GM12878 (cell line): Measurements from ENCODE around the gene MAP3K7CL. TPM values are rescaled to one million over a fixed set of nuclear protein-coding genes. Genes with fewer than 3 reads are reported as not detected.

Experiments
- ATAC-seq: fragments of 200-7000 bp; cut with Tn5 transposase; 3 replicates; pipeline ENCODE4 v1.9.1; 2020; ENCODE audit warnings: mild to moderate bottlenecking, moderate library complexity
- BruUV-seq: library from RNA; stranded (reverse); fragments of 400-500 nt; replicated peaks from 2 replicates; lab custom pipeline; 2021; lab: Mats Ljungman, UMichigan
- CTCF ChIA-PET: fragments of 300-600 bp; sonication (Branson Sonifier 250); formaldehyde crosslinking; extraction: SDS; loops from one replicate; lab custom pipeline; 2021; ENCODE audit warnings: inconsistent platforms; lab: Yijun Ruan, JAX
- POLR2A ChIA-PET: fragments of 350-600 bp; formaldehyde crosslinking; extraction: SDS; loops from one replicate; lab custom pipeline; 2021; ENCODE audit warnings: inconsistent platforms; lab: Charles Lee
- RAD21 ChIA-PET: fragments of 300-600 bp; sonication (Branson Sonifier 250); formaldehyde crosslinking; loops from one replicate; lab custom pipeline; 2023; ENCODE audit warnings: antibody characterized with exemption; ENCODE audit not compliant: unreplicated experiment; lab: Charles Lee
- SMC1A ChIA-PET: fragments of 300-600 bp; sonication (Branson Sonifier 250); formaldehyde crosslinking; loops from one replicate; lab custom pipeline; 2023; ENCODE audit not compliant: unreplicated experiment, uncharacterized antibody; lab: Charles Lee
- DNase-seq: peaks from one replicate; pipeline ENCODE4 v3.0.0-alpha.2; 2011; ENCODE audit warnings: low read depth, low spot score
- FAIRE-seq: peaks from 3 replicates; lab custom pipeline; 2011; peaks lifted over from hg19 to GRCh38; lab: Jason Lieb, UNC
- H2AFZ ChIP-seq: 2 replicates; pipeline ENCODE4 v1.6.0; 2011; ENCODE audit warnings: low read depth, low read length, control low read depth; ENCODE audit not compliant: control insufficient read depth
- H3K27ac ChIP-seq: 2 replicates; pipeline ENCODE4 v1.5.1; 2011; ENCODE audit warnings: control low read depth; ENCODE audit not compliant: control insufficient read depth, insufficient read depth
- H3K27me3 ChIP-seq, 2 experiments: replicated peaks in 1 of 2; 2 replicates each; pipeline versions ENCODE4 v1.6.0 to v1.6.1; 2011; ENCODE audit warnings: low read length in 1 of 2; ENCODE audit not compliant: control insufficient read depth in 2 of 2, insufficient read depth in 2 of 2
- H3K36me3 ChIP-seq, 2 experiments: 2 replicates each; pipeline ENCODE4 v1.5.1; 2011; ENCODE audit warnings: low read length in 1 of 2; ENCODE audit not compliant: control insufficient read depth in 2 of 2, insufficient read depth in 2 of 2
- H3K4me1 ChIP-seq: 2 replicates; pipeline ENCODE4 v1.6.1; 2011; ENCODE audit warnings: mild to moderate bottlenecking, low read length, moderate library complexity, mixed read lengths; ENCODE audit not compliant: control insufficient read depth, insufficient read depth
- H3K4me2 ChIP-seq: 2 replicates; pipeline ENCODE4 v1.6.0; 2011; ENCODE audit warnings: control low read depth; ENCODE audit not compliant: control insufficient read depth, insufficient read depth
- H3K4me3 ChIP-seq: fragments of 200-600 bp; sonication (generic); 2 replicates; pipeline ENCODE4 v1.5.1; 2016
- H3K79me2 ChIP-seq: 2 replicates; pipeline ENCODE4 v1.6.0; 2011; ENCODE audit warnings: low read length; ENCODE audit not compliant: control insufficient read depth, insufficient read depth
- H3K9ac ChIP-seq: 2 replicates; pipeline ENCODE4 v1.8.0; 2011; ENCODE audit warnings: low read length, control low read depth, mixed read lengths; ENCODE audit not compliant: control insufficient read depth, insufficient read depth
- H3K9me3 ChIP-seq: replicated peaks from 3 replicates; pipeline ENCODE4 v1.5.1; 2011; ENCODE audit warnings: mild to moderate bottlenecking, low read length; ENCODE audit not compliant: control insufficient read depth, insufficient read depth
- H4K20me1 ChIP-seq: 2 replicates; pipeline ENCODE4 v1.6.0; 2011; ENCODE audit not compliant: control insufficient read depth, insufficient read depth
- BRCA1 ChIP-seq: IDR thresholded peaks from 2 replicates; pipeline ENCODE4 v1.6.1; 2011; ENCODE audit warnings: low read depth, low read length, improper control_type of control experiment
- MYB ChIP-seq: fragments of 150-350 bp; IDR thresholded peaks from 2 replicates; pipeline ENCODE4 v1.6.1; 2014; ENCODE audit warnings: mild to moderate bottlenecking, low read depth, low read length, borderline replicate concordance
- NR2C1 ChIP-seq: fragments of 450-650 bp; IDR thresholded peaks from 2 replicates; pipeline ENCODE4 v1.6.1; 2017; ENCODE audit warnings: antibody characterized with exemption, mild to moderate bottlenecking, moderate library complexity
- SMAD5 ChIP-seq: IDR thresholded peaks from 2 replicates; pipeline ENCODE4 v1.6.1; 2016; ENCODE audit warnings: antibody characterized with exemption, low read depth
- TCF3 ChIP-seq: IDR thresholded peaks from 2 replicates; pipeline ENCODE4 v1.6.1; 2012; ENCODE audit warnings: low read depth, mild to moderate bottlenecking, low read length, borderline replicate concordance; ENCODE audit not compliant: insufficient read depth
- TCF7 ChIP-seq: IDR thresholded peaks from 2 replicates; pipeline ENCODE4 v1.6.1; 2014; ENCODE audit warnings: antibody characterized with exemption, borderline replicate concordance
- WRNIP1 ChIP-seq: IDR thresholded peaks from 2 replicates; pipeline ENCODE4 v1.6.1; 2011; ENCODE audit warnings: low read depth, low read length, improper control_type of control experiment, borderline replicate concordance
- WGBS: methylation state at CpG from one replicate; pipeline ENCODE4 v1.1.6; 2016; ENCODE audit warnings: low lambda C conversion rate; ENCODE audit not compliant: insufficient replicate concordance, insufficient coverage; ENCODE audit errors: missing lambda C conversion rate; 5-methylcytosine and 5-hydroxymethylcytosine counted together
- in situ Hi-C: fragments of 300-500 bp; cut with MboI; formaldehyde crosslinking; loops from 9 replicates; pipeline ENCODE4 v1.14.3; 2018; ENCODE audit warnings: mixed read lengths
- intact Hi-C: fragments of 100-400 bp; cut with micrococcal nuclease; formaldehyde crosslinking; loops from one replicate; pipeline ENCODE4 v1.14.2; 2022; ENCODE audit not compliant: unreplicated experiment
- polyA plus RNA-seq, 11 experiments: library from polyadenylated mRNA; depleted of rRNA in 4 of 11; unstranded in 6 of 11; stranded (reverse) in 5 of 11; fragments of >200 nt; fragmentation: Nextera tagmentation in 4 of 11; fragmentation: Illumina TruSeq in 1 of 11; extraction: Ambion mirVana in 4 of 11; extraction: Trizol in 1 of 11; gene quantifications; 1 replicate in 1 of 11; 2 replicates in 10 of 11; pipeline versions ENCODE4 v1.2.1 to v1.2.3, GENCODE V29; 2011 to 2016; ENCODE audit warnings: inconsistent platforms in 2 of 11, missing spikeins in 2 of 11, low read depth in 1 of 11
- total RNA-seq, 4 experiments: library from RNA; depleted of rRNA in 3 of 4; stranded (reverse); fragments of >200 nt in 3 of 4; fragmentation: Illumina TruSeq in 1 of 4; extraction: Trizol in 1 of 4; gene quantifications; 2 replicates each; pipeline versions ENCODE4 v1.2.1 to v1.2.3, GENCODE V29; 2013 to 2021
- TF ChIP-seq, protein P1 (sequence below): fragments of 450-650 bp; IDR thresholded peaks from 2 replicates; pipeline ENCODE4 v1.6.1; 2017; ENCODE audit warnings: mild to moderate bottlenecking, moderate library complexity
- TF ChIP-seq, protein P2 (sequence below): fragments of 450-650 bp; conservative IDR thresholded peaks from 2 replicates; pipeline ENCODE4 v1.6.1; 2017; ENCODE audit warnings: mild to moderate bottlenecking, moderate library complexity

MAP3K7CL gene
- total and polyA plus RNA-seq, 10 of the 15 experiments (the other 5 are each of a cell fraction or from before 2014, with no cell fraction given) = 3.2 to 19.7 (median 6.6) TPM

DNA sequence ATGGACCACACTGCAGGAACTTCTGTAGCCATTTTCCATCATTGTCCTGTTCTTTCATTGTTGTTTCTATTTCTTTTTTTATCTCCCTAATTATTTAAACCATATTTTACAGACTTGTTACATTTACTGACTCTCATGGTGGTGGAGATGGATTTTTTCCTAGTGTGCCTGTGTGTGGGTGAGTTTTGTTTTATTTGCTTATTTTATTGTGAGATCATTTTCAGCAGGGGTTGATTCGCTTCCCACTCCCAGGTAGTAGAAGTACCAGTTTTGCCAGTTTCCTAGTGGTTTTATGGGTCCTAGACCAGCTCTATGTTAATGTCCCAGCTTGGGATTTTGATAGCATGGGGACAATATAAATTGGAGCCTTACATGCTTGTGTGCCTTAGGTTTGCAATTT is 88.3 kb downstream of the MAP3K7CL start:
- H3K4me1 ChIP-seq = no peaks in the 10 kb centered on the region; the same call in 1 of the 2 replicates
- no peaks in the 10 kb centered on the region for H3K27me3 ChIP-seq
- no TSS peak for BruUV-seq
- no peak overlapping the region for H3K9ac ChIP-seq
- ChIA-PET RAD21 (interaction anchor here (0.6 kb wide), 1 partner anchor 155 kb away, joined by 3 read pairs; no protein-coding TSS in a partner anchor), POLR2A (no interaction called here), SMC1A (interaction anchor here (0.8 to 2.7 kb wide), 4 partner anchors 10 to 74 kb away, joined by 3 to 8 read pairs (median 4); no protein-coding TSS in a partner anchor), CTCF (interaction anchor here (1.1 kb wide), 1 partner anchor 9 kb away, joined by 3 read pairs; no protein-coding TSS in a partner anchor)
- in situ Hi-C loops (no loop called here), intact Hi-C loops (no loop called here)
- no peaks in the 10 kb centered on the region; a peak in 1 of 4 replicates for H3K36me3 ChIP-seq
- no peak for TF ChIP-seq TCF7
- H3K4me3 ChIP-seq = no peak overlapping the region
- H3K4me2 ChIP-seq = no peak overlapping the region
- FAIRE-seq = no peak
- no peak overlapping the region for H3K27ac ChIP-seq
- H3K79me2 ChIP-seq = no peaks in the 10 kb centered on the region
- DNase-seq = no peak
- H3K9me3 ChIP-seq = peaks cover 5% of the 10 kb centered on the region; the same call in 2 of the 3 replicates
- H2AFZ ChIP-seq = no peak overlapping the region
- 95% methylated on average over 1 of the region's 1 CpG for WGBS
- H4K20me1 ChIP-seq = no peaks in the 10 kb centered on the region
- no peak for ATAC-seq

DNA sequence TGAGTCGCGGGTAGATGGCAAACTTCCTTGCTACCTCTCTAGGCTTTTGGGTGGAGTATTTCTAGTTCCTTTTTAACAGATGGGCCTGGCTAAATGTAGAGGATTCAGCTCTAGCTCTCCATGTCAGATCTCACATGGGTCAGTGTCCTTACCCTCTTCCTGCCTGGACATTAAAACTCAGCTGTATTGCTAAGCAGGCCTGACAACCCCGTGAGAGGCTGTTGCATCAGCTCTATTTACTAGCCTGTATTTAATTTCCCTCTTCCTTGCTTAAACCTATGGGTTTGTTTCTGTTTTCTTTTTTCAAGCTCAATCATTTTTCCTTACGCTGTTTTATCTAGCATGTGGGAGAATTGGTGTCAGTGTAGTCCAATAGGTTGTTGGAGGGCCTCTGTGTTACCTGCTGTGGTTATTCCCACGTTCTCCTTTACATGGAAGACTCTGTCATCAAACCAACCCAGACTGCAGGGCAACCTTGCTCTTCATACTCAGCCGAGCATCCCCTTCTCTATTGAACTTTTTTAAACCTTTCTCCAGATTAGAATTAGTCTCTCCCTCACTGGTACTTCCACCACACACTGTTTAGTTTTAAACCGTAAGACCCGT is 88.8 kb downstream of the MAP3K7CL start:
- no peak for FAIRE-seq
- no peak overlapping the region for H3K27ac ChIP-seq
- SMC1A ChIA-PET = interaction anchor here (0.8 to 2.7 kb wide), 4 partner anchors 10 to 75 kb away, joined by 3 to 8 read pairs (median 4); no protein-coding TSS in a partner anchor
- peaks cover 7% of the 10 kb centered on the region; the same call in 2 of the 3 replicates for H3K9me3 ChIP-seq
- DNase-seq = no peak
- in situ Hi-C loops (no loop called here), intact Hi-C loops (no loop called here)
- H3K9ac ChIP-seq = no peak overlapping the region
- H3K4me1 ChIP-seq = peaks cover 4% of the 10 kb centered on the region
- H3K27me3 ChIP-seq = no peaks in the 10 kb centered on the region
- 83% methylated on average over 8 of the region's 8 CpGs for WGBS
- ATAC-seq = no peak
- H3K36me3 ChIP-seq = no peaks in the 10 kb centered on the region
- H3K4me3 ChIP-seq = no peak overlapping the region
- H4K20me1 ChIP-seq = no peaks in the 10 kb centered on the region
- RAD21 ChIA-PET = interaction anchor here (0.6 kb wide), 1 partner anchor 155 kb away, joined by 3 read pairs; no protein-coding TSS in a partner anchor
- H2AFZ ChIP-seq = no peak overlapping the region
- POLR2A ChIA-PET = interaction anchor here (0.6 kb wide), 1 partner anchor 27 kb away, joined by 3 read pairs; no protein-coding TSS in a partner anchor
- CTCF ChIA-PET = interaction anchor here (1.1 kb wide), 1 partner anchor 10 kb away, joined by 3 read pairs; no protein-coding TSS in a partner anchor
- H3K4me2 ChIP-seq = no peak overlapping the region
- BruUV-seq = no TSS peak
- no peaks in the 10 kb centered on the region for H3K79me2 ChIP-seq
- TF ChIP-seq BRCA1 = no peak
- TF ChIP-seq NR2C1 = no peak
- TF ChIP-seq, protein P1, sequence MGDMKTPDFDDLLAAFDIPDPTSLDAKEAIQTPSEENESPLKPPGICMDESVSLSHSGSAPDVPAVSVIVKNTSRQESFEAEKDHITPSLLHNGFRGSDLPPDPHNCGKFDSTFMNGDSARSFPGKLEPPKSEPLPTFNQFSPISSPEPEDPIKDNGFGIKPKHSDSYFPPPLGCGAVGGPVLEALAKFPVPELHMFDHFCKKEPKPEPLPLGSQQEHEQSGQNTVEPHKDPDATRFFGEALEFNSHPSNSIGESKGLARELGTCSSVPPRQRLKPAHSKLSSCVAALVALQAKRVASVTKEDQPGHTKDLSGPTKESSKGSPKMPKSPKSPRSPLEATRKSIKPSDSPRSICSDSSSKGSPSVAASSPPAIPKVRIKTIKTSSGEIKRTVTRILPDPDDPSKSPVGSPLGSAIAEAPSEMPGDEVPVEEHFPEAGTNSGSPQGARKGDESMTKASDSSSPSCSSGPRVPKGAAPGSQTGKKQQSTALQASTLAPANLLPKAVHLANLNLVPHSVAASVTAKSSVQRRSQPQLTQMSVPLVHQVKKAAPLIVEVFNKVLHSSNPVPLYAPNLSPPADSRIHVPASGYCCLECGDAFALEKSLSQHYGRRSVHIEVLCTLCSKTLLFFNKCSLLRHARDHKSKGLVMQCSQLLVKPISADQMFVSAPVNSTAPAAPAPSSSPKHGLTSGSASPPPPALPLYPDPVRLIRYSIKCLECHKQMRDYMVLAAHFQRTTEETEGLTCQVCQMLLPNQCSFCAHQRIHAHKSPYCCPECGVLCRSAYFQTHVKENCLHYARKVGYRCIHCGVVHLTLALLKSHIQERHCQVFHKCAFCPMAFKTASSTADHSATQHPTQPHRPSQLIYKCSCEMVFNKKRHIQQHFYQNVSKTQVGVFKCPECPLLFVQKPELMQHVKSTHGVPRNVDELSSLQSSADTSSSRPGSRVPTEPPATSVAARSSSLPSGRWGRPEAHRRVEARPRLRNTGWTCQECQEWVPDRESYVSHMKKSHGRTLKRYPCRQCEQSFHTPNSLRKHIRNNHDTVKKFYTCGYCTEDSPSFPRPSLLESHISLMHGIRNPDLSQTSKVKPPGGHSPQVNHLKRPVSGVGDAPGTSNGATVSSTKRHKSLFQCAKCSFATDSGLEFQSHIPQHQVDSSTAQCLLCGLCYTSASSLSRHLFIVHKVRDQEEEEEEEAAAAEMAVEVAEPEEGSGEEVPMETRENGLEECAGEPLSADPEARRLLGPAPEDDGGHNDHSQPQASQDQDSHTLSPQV = no peak
- no peak for TF ChIP-seq MYB
- TF ChIP-seq TCF3 = no peak
- TF ChIP-seq WRNIP1 = no peak
- TF ChIP-seq SMAD5 = no peak
- TF ChIP-seq, protein P2, sequence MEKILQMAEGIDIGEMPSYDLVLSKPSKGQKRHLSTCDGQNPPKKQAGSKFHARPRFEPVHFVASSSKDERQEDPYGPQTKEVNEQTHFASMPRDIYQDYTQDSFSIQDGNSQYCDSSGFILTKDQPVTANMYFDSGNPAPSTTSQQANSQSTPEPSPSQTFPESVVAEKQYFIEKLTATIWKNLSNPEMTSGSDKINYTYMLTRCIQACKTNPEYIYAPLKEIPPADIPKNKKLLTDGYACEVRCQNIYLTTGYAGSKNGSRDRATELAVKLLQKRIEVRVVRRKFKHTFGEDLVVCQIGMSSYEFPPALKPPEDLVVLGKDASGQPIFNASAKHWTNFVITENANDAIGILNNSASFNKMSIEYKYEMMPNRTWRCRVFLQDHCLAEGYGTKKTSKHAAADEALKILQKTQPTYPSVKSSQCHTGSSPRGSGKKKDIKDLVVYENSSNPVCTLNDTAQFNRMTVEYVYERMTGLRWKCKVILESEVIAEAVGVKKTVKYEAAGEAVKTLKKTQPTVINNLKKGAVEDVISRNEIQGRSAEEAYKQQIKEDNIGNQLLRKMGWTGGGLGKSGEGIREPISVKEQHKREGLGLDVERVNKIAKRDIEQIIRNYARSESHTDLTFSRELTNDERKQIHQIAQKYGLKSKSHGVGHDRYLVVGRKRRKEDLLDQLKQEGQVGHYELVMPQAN = no peak
